ENCODE data around the gene SQSTM1.

DNA sequence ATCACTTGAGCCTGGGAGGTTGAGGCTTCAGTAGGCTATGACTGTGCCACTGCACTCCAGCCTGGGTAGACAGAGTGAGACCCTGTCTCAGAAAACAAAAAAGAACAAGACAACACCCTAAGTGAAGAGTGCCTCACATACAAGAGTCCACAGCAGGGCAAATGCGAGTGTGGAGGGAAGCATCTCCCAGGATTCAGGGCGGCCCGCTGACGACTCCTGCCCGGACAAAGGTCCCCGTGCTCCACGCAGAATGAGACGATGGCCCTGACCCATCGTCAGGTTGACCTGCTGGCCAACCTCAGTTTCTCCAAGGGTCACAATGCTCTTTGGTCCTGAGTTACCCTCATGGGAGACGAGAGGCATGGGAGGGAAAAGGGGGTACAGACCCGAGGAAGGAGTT lies 19.6 kb downstream of the SQSTM1 start:
- TF ChIP-seq POLR2A (IDR thresholded peaks at IDR 0.05) (no peak), CTCF (IDR thresholded peaks at IDR 0.05) (no peak)

All from tibial nerve (tissue), 3 donors.